Measurements from ENCODE around the gene HMG20B. TPM values are rescaled to one million over a fixed set of nuclear protein-coding genes. Genes with fewer than 3 reads are reported as not detected.

HMG20B gene
- total RNA-seq, 6 experiments from 2014 or later, result 73.5 to 90.1 (median 78.3) TPM

DNA sequence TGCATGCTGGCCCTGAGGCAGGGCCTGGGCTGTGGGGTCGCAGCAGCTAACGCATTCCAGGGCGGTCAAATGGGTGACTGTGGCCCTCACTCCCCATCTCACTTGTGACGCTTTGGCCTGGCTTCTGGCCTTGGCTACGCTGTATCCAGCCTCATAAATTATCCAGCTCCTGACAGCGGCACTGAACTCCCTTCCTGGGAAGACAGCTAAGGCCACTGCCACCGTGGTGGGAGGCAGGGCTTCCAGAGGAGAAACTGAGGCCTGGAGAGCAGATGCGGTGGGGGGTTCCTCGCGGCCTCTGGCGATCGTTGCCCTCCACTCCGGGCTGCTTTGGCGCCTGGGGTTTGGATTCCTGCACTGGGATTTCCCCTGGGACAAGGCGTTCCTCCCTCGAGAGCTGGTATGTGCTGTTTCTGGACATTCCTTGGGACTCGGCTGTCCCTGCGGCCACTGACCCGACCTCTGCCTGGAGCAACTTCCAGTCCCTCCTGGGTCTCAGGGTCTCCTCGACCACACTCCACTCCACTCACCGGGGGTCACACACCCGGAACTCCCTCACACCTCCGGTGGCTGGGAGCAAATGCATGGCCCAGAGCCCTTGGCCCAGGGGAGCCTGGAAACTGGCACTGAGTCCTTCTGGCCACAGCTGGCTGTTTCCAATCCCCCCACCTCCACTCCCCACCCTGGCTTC lies 30.5 kb downstream of the HMG20B start:
- H3K4me3 Mint-ChIP-seq, result no peak overlapping the region

DNA sequence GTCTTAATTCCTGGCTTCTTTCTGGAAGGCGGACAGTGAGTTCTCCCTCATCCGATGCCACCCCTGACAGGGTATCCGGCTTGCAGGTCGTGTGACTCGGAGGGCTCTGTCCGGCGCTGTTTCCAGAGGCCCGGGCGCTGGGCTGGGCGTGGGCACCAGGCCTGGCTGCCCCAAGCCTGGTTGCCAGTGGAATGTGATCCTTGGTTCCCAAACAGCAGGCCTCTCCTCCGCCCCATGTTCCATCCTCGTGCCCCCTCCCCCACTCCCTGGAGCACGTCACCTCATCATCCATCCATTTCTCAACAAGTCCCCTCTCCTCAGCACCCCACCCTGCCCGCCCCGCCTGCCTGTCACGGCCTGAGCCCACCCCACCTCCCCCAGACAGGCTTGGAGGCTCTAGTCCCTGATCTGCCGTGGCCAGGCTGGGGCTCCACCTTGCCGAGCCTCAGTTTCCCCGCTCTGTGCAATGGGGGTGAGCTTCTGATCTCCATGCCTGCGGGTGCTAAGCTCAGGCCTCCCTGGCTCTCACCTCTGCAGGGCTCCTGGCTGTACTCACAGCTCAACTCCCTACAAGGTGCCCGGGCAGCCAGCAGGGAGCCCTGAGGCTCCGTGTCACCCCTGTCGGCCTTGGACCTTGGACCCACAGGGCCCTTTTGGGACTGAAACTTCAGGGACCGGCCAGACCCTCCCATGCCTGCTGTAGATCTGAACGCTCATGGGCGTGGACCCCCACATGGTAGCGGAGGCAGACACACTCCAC lies 31.7 kb downstream of the HMG20B start:
- H3K4me3 Mint-ChIP-seq, result no peak overlapping the region
- DNase-seq, result no peak
- peaks cover 14% of the 10 kb centered on the region for H3K4me1 Mint-ChIP-seq (ENCODE audit: low read depth)
- H3K27me3 Mint-ChIP-seq (ENCODE audit: insufficient read depth), result peaks cover 2% of the 10 kb centered on the region
- TF ChIP-seq, protein P1, sequence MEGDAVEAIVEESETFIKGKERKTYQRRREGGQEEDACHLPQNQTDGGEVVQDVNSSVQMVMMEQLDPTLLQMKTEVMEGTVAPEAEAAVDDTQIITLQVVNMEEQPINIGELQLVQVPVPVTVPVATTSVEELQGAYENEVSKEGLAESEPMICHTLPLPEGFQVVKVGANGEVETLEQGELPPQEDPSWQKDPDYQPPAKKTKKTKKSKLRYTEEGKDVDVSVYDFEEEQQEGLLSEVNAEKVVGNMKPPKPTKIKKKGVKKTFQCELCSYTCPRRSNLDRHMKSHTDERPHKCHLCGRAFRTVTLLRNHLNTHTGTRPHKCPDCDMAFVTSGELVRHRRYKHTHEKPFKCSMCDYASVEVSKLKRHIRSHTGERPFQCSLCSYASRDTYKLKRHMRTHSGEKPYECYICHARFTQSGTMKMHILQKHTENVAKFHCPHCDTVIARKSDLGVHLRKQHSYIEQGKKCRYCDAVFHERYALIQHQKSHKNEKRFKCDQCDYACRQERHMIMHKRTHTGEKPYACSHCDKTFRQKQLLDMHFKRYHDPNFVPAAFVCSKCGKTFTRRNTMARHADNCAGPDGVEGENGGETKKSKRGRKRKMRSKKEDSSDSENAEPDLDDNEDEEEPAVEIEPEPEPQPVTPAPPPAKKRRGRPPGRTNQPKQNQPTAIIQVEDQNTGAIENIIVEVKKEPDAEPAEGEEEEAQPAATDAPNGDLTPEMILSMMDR (IDR thresholded peaks at IDR 0.05), result no peak
- no peak overlapping the region for H3K27ac Mint-ChIP-seq
- no peaks in the 10 kb centered on the region for H3K36me3 Mint-ChIP-seq (ENCODE audit: low read depth)
- no peaks in the 10 kb centered on the region for H3K9me3 Mint-ChIP-seq

More for the DNA sequence above, 30.5 kb downstream of the HMG20B start:
- Mint-ChIP-seq H3K4me1 (ENCODE audit: low read depth) (peaks cover 12% of the 10 kb centered on the region), H3K27me3 (ENCODE audit: insufficient read depth) (peaks cover 2% of the 10 kb centered on the region), H3K36me3 (ENCODE audit: low read depth) (no peaks in the 10 kb centered on the region), H3K9me3 (no peaks in the 10 kb centered on the region), H3K27ac (no peak overlapping the region)
- TF ChIP-seq, protein P1 (IDR thresholded peaks at IDR 0.05), result no peak
- no peak for DNase-seq

DNA sequence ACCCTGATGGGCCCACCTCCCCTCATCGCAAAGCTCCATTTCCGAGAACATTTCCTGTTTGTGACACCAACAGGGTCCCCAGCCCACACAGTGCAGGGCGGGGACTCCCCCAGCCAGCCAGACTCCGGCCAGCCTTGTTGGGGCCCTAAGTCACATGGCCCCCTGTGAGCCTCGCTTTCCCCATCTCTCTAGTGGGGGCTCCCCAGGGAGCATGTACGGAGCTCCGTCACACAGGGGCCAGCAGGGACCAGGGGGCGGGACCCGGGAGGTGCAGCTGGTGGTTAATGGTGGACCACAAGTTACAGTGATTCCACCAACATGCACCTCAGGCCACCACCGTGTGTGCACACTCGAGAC lies 32.2 kb downstream of the HMG20B start:
- no peak overlapping the region for H3K27ac Mint-ChIP-seq
- H3K4me3 Mint-ChIP-seq, result no peak overlapping the region
- H3K4me1 Mint-ChIP-seq (ENCODE audit: low read depth), result peaks cover 14% of the 10 kb centered on the region

DNA sequence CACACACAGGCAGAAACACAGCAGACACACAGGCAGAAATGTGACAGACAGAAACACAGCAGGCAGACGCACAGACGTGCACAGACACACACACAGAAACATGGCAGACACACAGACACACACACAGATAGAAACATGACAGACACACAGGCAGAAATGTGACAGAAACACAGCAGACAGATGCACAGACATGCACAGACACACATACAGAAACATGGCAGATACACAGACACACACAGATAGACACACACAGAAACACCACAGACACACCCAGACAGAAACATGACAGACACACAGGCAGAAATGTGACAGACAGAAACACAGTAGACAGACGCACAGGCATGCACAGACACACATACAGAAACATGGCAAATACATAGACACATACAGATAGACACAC lies 32.6 kb downstream of the HMG20B start:
- no peak overlapping the region for H3K27ac Mint-ChIP-seq
- no peak for DNase-seq
- TF ChIP-seq, protein P1 (IDR thresholded peaks at IDR 0.05), result no peak
- no peak overlapping the region for H3K4me3 Mint-ChIP-seq
- no peaks in the 10 kb centered on the region for H3K9me3 Mint-ChIP-seq
- H3K4me1 Mint-ChIP-seq (ENCODE audit: low read depth), result peaks cover 14% of the 10 kb centered on the region
- peaks cover 2% of the 10 kb centered on the region for H3K27me3 Mint-ChIP-seq (ENCODE audit: insufficient read depth)
- H3K36me3 Mint-ChIP-seq (ENCODE audit: low read depth), result no peaks in the 10 kb centered on the region

More for the DNA sequence above, 32.2 kb downstream of the HMG20B start:
- TF ChIP-seq, protein P1 (IDR thresholded peaks at IDR 0.05), result no peak
- no peaks in the 10 kb centered on the region for H3K36me3 Mint-ChIP-seq (ENCODE audit: low read depth)
- peaks cover 2% of the 10 kb centered on the region for H3K27me3 Mint-ChIP-seq (ENCODE audit: insufficient read depth)
- H3K9me3 Mint-ChIP-seq, result no peaks in the 10 kb centered on the region
- no peak for DNase-seq

DNA sequence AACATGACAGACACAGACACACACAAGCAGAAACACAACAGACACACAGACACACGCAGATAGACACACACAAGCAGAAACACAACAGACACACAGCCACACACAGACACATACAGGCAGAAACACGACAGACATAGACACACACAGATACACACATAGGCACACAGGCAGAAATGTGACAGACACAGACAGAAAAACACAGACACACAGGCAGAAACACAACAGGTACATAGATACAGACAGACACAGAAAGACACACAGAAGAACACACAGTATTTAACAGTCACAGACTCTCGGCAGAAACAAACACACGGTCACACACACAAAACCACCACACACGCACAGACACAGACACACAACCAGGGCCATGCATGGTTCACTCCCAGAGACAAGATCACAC lies 33.0 kb downstream of the HMG20B start:
- Mint-ChIP-seq H3K36me3 (ENCODE audit: low read depth) (no peaks in the 10 kb centered on the region), H3K4me1 (ENCODE audit: low read depth) (peaks cover 14% of the 10 kb centered on the region), H3K4me3 (no peak overlapping the region), H3K9me3 (no peaks in the 10 kb centered on the region), H3K27me3 (ENCODE audit: insufficient read depth) (peaks cover 2% of the 10 kb centered on the region), H3K27ac (no peak overlapping the region)
- DNase-seq, result no peak
- TF ChIP-seq, protein P1 (IDR thresholded peaks at IDR 0.05), result no peak
